Endothelial cell of umbilical vein (primary cell): ENCODE data around the gene ADRA2A.

ENCODE experiments used
- EZH2 ChIP-seq: IDR thresholded peaks from 2 replicates; pipeline ENCODE4 v1.6.1; 2012; ENCODE audit warnings: borderline replicate concordance, low read depth, mild to moderate bottlenecking, moderate library complexity, low read length, inconsistent platforms; ENCODE audit not compliant: severe bottlenecking
- FOS ChIP-seq: IDR thresholded peaks from 2 replicates; pipeline ENCODE4 v1.6.1; 2011; ENCODE audit warnings: mild to moderate bottlenecking, low read length, moderate library complexity, borderline replicate concordance; ENCODE audit not compliant: insufficient read depth
- GATA2 ChIP-seq: IDR thresholded peaks from 2 replicates; pipeline ENCODE4 v1.7.0; 2011; ENCODE audit warnings: low read depth, mild to moderate bottlenecking, moderate library complexity, mixed read lengths, low read length; ENCODE audit not compliant: insufficient read length, insufficient read depth
- JUN ChIP-seq: IDR thresholded peaks from 2 replicates; pipeline ENCODE4 v1.6.1; 2011; ENCODE audit warnings: borderline replicate concordance, low read depth; ENCODE audit not compliant: insufficient read length, insufficient read depth
- MYC ChIP-seq: IDR thresholded peaks from one replicate; pipeline ENCODE4 v1.6.1; 2011; ENCODE audit warnings: mild to moderate bottlenecking, low read depth, low read length
- POLR2A ChIP-seq: IDR thresholded peaks from 2 replicates; pipeline ENCODE4 v1.6.1; 2012; ENCODE audit warnings: low read depth, mild to moderate bottlenecking, control low read depth, low read length
- POLR2AphosphoS5 ChIP-seq: IDR thresholded peaks from 2 replicates; pipeline ENCODE4 v1.6.1; 2012; ENCODE audit warnings: low read depth, mild to moderate bottlenecking, control low read depth, low read length, moderate library complexity; ENCODE audit not compliant: insufficient read depth
- TF ChIP-seq, protein P1 (sequence below), 2 donors: IDR thresholded peaks; 1 replicate in 1 of 2; 2 replicates in 1 of 2; pipeline ENCODE4 v1.5.1; 2011; ENCODE audit warnings: low read length in 2 of 2, mild to moderate bottlenecking in 2 of 2, moderate library complexity in 2 of 2, control low read depth in 1 of 2, inconsistent platforms in 1 of 2, low read depth in 1 of 2; ENCODE audit not compliant: insufficient read depth in 1 of 2; ENCODE audit errors: extremely low read depth in 1 of 2
- TF ChIP-seq, protein P2 (sequence below): IDR thresholded peaks from 2 replicates; pipeline ENCODE4 v1.6.1; 2011; ENCODE audit not compliant: insufficient read depth, insufficient read length

- TF ChIP-seq, protein P1, sequence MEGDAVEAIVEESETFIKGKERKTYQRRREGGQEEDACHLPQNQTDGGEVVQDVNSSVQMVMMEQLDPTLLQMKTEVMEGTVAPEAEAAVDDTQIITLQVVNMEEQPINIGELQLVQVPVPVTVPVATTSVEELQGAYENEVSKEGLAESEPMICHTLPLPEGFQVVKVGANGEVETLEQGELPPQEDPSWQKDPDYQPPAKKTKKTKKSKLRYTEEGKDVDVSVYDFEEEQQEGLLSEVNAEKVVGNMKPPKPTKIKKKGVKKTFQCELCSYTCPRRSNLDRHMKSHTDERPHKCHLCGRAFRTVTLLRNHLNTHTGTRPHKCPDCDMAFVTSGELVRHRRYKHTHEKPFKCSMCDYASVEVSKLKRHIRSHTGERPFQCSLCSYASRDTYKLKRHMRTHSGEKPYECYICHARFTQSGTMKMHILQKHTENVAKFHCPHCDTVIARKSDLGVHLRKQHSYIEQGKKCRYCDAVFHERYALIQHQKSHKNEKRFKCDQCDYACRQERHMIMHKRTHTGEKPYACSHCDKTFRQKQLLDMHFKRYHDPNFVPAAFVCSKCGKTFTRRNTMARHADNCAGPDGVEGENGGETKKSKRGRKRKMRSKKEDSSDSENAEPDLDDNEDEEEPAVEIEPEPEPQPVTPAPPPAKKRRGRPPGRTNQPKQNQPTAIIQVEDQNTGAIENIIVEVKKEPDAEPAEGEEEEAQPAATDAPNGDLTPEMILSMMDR (IDR thresholded peaks at IDR 0.05; ENCODE audit: extremely low read depth in 1 of 2, insufficient read depth in 1 of 2, low read depth in 1 of 2, low read length in 2 of 2), result no peak
- TF ChIP-seq POLR2A (no peak), EZH2 (no peak), MYC (no peak), POLR2AphosphoS5 (no peak), GATA2 (no peak), FOS (no peak), JUN (no peak)
- TF ChIP-seq, protein P2, sequence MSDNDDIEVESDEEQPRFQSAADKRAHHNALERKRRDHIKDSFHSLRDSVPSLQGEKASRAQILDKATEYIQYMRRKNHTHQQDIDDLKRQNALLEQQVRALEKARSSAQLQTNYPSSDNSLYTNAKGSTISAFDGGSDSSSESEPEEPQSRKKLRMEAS, result no peak
These were observed 4.6 kb upstream of the ADRA2A start for GRCh38 chr10:111072232-111072631.
